Epithelial cell of esophagus (primary cell): ENCODE results near the gene PKHD1.

Source experiments
- DNase-seq: peaks from one replicate; pipeline ENCODE4 v3.0.0; 2010; ENCODE audit warnings: low read depth
- H3K4me3 ChIP-seq: 2 replicates; pipeline ENCODE4 v1.5.1; 2011; ENCODE audit warnings: mild to moderate bottlenecking, low read length, control low read depth
- CTCF ChIP-seq: IDR thresholded peaks from 2 replicates; pipeline ENCODE4 v1.5.1; 2011; ENCODE audit warnings: low read depth, mild to moderate bottlenecking, low read length, control low read depth, inconsistent platforms; ENCODE audit not compliant: insufficient read depth; ENCODE audit errors: missing control alignments

PKHD1 gene

GRCh38 chr6:52081237-52081636 lies 6.2 kb downstream of the PKHD1 start:
- no peak for DNase-seq
- no peak overlapping the region for H3K4me3 ChIP-seq
- TF ChIP-seq CTCF = no peak

- DNase-seq = no peak
- no peak for TF ChIP-seq CTCF
- no peak overlapping the region for H3K4me3 ChIP-seq
These were observed 9.3 kb downstream of the PKHD1 start for GRCh38 chr6:52077961-52078625.

GRCh38 chr6:52077180-52077884 lies 10.1 kb downstream of the PKHD1 start:
- no peak for DNase-seq
- no peak overlapping the region for H3K4me3 ChIP-seq
- no peak for TF ChIP-seq CTCF

GRCh38 chr6:52076791-52077179 lies 10.6 kb downstream of the PKHD1 start:
- H3K4me3 ChIP-seq = no peak overlapping the region
- TF ChIP-seq CTCF = no peak
- DNase-seq = no peak

- TF ChIP-seq CTCF = no peak
- no peak for DNase-seq
These were observed 12.7 kb downstream of the PKHD1 start for GRCh38 chr6:52074716-52075115.

GRCh38 chr6:52074155-52074554 lies 13.3 kb downstream of the PKHD1 start:
- TF ChIP-seq CTCF = no peak
- no peak for DNase-seq
- H3K4me3 ChIP-seq = no peak overlapping the region

More at GRCh38 chr6:52074716-52075115, 12.7 kb downstream of the PKHD1 start:
- no peak overlapping the region for H3K4me3 ChIP-seq
